Mucosa of gallbladder (tissue), 1 donor: Measurements from ENCODE around the gene PNPLA7. TPM values are rescaled to one million over a fixed set of nuclear protein-coding genes. Genes with fewer than 3 reads are reported as not detected.
"Not testable (repeated sequence)": the region's sequence is repeated elsewhere in the genome, so short reads cannot be mapped to it uniquely, and the experiment has no call there.

ENCODE experiments used
- DNase-seq: peaks from one replicate; pipeline ENCODE4 v3.0.0-alpha.2; 2020; ENCODE audit warnings: low spot score
- total RNA-seq: library from RNA; stranded (reverse); gene quantifications from one replicate; pipeline ENCODE4 v1.2.1, GENCODE V29; 2021
- donor health status: DM: no; HTN: no; CAD: no.

The PNPLA7 gene
- total RNA-seq, 1 donor from 2014 or later: 16.5 TPM

DNA sequence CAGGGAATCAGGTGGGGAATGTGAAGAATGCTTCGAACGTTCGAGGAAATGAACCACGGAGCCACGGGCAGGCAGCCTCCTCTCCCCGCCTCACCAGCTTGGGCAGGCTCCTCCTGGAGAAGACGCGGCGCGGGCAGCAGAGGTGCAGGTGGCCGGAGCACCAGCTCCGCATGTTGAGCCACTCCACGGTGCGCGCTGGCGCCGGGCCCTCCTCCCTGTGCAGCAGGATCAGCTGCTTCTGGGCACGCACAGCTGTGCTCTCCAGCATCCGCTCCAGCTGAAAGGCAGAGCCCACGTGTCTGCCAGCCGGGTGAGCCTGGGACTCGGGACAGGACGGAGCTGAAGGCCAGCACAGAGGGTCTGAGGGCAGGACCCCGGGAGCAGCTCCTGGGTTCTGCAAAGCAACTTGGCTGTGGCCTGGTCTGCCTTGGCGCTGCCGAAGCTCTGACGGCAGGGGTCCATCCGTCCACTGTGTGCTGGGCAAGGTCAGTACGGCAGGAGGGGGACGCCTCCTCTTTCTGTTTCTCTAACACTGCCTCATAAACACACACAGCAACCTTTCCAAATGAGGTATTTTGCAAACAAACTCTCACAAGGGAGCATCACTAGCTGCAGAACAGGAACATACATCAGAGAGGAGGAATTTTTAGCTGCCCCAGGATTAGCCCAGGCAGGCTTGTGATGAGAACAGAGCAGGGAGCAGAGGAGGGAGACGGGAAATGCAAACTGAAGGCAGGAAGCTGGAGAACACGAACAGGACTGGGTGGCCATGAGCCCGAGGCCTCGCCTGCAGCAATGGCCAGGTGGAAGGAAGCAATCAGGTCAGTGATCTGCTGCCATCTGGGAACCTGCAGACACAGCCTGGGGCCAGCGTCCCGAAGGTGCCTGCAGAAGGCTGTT, 71.0 kb downstream of the PNPLA7 start:
- no peak for DNase-seq

DNA sequence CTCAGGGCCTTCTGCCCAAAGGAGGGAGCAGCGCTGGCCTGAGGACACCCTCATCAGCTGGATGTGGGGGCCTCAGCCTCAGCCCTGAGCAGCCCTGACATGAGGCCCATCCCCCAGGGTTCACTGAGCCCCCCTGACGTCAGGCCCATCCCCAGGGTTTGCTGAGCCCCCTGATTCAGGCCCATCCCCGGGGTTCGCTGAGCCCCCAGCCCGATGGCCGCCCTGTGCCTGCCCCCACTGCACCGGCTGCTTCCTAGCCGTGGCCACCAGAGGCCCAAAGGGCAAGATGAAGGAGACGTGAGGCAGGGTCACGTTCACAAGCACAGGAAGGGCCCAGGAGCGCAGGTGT, 71.6 kb downstream of the PNPLA7 start:
- DNase-seq: no peak

DNA sequence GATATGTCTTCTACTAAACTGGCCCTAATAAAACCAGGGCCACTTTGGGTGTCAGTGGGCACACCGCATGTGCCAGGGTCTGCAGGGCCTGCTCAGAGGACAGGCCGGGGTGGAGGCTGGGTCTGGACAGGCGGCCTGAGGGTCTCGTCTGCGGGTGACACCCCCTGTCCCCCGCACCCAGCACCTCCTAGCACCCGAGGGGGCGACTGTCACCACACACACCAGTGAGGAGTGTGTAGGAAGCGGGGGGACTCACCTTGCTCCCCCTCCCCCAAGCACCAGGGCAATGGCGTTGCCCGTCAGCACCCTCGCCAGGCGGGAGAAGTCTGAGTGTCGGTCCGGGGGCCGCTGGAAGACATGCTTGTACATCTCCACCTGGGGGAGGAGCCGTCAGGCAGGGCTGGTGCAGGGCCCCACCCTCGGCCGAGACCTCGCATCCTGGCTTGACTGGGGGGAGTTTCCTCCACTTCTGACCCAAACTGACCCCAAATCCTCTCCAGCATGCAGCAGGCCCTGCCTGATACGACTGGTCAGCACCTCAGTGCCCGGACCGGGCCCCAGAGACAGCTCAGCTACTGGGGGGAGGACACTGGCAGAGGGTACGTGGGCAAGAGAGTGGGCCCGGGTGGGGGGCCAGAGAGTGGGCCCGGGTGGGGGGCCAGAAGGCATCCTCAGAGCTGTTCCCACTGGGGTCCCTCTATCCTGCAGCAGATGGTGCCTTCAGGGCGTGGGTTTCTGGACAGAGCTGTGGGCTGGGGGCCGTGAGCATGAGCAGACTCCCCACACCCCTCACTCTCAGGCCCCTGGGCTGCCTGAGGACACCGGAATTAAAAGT, 72.2 kb downstream of the PNPLA7 start:
- no peak for DNase-seq

DNA sequence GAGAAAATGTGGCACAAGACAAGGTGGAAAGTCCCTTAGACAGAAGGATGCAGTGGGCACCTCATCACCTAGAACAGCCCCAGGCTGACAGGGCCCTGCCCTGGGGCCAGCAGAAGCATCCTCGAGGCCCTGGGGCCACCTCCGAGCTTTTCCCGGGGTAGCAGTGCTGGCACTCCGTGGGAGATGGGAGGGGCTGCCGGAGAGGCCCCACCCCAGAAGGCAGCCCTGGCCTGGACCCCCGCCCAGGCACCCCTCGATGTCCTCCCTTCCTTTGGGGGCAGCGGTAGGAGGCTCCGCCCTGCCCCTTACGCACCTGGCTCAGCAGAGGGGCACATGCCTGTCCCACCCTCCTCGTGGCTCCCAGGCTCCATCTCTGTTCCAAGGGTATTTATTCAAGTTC, 73.3 kb downstream of the PNPLA7 start:
- DNase-seq: no peak

DNA sequence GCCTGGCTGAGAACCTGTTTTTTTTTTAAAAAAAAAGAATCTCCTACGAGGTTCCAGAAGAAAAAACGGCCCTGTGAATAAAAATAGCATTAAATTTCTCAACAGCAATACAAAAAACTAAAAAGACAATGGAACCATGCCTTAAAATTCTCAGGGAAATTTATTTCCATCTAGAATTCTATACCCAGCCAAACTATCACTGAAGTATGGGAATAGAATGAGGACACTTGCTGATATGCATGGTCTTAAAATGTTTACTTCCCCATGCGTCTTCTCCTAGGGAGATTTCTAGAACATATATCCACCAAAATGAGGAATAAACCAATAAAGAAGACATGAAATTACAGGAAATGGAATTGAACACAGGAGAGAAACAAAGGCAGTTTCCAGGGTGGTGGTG, 74.5 kb downstream of the PNPLA7 start:
- no peak for DNase-seq

DNA sequence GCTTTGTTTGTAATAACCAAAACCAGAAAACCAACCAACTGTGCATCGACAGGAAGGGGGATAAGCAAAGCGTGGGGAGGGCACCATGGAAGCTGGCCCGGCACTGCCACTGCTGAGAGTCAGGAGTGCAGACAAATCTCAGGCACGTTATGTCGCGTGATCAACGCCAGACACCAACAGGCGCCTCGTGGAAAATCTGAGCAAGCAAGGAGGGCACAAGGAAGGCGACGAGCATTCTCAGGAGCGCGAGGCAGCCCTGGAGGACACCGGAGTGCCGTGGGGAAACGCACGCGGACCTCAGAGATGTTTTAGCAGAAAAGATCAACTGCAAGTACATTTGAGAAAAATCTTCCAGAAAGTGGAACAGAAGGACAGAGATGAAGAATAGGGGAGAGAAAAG, 75.9 kb downstream of the PNPLA7 start:
- no peak for DNase-seq

DNA sequence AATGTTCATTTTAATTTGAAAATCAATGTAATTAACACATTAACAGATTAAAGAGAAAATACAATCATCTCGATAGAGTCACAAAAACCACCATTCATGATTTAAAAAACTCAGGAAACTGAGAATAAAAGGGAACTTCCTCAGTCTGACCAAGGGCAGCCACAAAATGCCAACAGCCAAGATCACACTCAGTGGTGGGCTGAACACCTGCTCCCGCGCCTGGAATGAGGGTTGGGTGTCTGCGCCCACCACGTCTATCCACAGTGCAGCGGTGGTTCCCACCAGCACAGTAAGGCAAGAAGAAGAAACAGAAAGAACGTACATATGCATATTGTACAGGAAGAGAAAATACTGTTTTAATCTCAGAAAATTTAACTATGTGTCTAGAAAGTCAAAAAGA, 79.4 kb downstream of the PNPLA7 start:
- DNase-seq: no peak

DNA sequence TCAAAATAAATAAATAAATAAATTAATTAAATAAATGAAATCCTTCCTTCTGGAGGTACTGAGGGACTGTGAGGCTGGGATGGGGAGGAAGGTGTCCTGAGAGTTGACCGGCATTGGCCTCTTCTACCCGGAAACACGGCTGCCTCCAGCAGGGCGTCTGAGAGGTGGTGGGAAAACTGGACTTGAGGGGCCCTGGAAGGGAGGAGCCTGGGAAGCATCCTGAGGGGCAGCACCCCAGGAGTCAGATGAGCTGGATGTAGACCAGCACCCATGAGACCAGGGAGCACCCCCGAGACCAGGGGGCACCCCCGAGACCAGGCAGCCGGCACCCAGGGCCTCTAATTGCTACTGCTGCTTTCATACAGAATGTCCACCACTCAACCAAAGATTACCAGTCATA, 82.3 kb downstream of the PNPLA7 start:
- no peak for DNase-seq

DNA sequence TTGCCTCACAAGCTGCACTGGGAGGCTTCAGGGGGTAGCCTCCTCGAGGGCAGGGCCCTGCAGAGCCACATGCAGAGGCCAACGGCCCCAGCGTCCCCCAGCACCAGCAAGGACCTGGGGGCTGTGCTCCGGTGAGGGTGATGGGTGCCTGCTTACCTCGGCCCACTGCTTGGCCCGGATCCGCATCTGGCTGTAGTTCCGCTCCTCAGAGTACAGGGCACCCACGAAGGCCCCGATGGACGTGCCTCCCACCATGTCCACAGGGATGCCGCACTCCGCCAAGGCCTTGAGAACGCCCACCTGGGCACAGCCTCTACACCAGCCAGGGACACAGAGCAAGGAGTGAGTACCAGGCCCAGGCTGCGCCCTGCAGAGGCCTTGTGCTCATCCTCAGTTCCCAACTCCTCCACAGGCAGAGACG, 83.0 kb downstream of the PNPLA7 start:
- DNase-seq: no peak

DNA sequence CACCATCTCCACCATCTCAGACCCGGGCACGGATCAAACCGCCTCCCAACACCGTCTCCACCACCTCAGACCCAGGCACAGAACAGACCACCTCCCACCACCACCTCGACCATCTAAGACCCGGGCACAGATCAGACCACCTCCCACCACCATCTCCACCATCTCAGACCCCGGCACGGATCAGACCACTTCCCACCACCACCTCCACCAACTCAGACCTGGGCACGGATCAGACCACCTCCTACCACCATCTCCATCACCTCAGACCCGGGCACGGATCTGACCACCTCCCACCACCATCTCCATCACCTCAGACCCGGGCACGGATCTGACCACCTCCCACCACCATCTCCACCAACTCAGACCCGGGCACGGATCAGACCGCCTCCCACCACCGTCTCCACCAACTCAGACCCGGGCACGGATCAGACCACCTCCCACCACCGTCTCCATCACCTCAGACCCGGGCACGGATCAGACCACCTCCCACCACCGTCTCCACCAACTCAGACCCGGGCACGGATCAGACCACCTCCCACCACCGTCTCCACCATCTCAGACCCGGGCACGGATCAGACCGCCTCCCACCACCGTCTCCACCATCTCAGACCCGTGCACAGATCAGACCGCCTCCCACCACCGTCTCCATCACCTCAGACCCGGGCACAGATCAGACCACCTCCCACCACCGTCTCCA, 83.7 kb downstream of the PNPLA7 start:
- DNase-seq: not testable (repeated sequence)

DNA sequence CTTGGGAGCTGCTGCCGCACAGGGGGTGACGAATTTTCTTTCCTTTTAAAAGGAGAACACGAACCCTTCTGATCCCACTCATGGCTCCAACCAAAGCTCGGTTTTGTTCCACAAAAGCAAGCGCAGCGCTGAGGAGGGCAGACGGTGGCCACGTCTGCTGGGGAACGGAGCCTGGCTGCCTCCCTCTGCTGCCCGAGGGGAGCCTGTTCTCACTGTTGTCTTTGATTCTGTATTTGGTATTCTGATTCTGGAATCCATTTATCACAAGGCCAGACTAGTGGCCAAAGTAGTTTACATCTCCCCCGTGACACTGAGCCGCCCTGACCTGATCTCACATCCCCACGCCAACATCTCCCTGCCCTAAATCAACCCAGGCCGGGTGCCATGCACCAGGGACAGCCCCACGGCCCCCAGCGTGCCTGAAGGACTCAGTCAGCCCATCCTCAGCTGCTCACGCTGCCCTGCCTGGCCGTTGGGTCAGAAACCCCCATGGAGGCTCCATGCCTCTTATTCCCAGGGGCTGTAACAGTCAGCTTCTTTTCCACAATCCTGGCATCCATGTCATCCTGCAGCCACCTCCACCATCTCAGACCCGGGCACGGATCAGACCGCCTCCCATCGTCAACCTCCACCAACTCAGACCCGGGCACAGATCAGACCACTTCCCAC, 84.3 kb downstream of the PNPLA7 start:
- DNase-seq: no peak

DNA sequence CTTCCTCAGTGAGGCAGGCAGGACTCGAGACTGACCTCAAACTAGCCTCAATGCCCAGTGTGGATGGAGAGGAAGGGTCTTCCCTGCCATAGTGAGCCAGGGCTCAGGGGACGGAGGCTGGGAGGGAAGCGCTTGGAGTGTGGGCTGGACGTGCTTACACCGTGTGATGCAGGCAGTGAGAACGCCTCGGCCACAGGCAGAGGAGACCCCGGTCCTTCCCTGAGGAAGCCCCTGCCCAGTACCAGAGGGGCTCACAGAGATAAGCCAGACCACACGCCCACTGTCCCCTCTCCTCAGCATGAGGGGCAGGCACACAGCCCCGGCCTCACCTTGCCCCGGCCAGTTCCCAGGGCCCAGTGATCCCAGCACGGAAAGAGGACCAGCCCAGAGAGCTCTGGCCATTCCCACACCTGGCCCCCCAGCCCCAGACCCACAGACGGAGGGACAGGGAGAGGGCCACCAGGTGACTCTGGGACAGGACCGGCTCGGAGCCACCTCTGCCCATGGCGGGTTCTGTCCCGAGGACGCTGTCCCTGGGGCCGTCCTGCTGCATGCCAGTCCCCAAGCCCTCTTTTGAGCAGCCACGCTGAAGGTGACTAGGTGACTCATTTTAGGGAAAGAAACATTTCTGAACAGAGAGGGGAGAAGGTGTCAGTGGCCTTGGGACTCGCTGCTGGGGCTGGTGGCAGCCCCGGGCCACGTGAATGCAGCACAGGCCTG, 85.0 kb downstream of the PNPLA7 start:
- DNase-seq: no peak

DNA sequence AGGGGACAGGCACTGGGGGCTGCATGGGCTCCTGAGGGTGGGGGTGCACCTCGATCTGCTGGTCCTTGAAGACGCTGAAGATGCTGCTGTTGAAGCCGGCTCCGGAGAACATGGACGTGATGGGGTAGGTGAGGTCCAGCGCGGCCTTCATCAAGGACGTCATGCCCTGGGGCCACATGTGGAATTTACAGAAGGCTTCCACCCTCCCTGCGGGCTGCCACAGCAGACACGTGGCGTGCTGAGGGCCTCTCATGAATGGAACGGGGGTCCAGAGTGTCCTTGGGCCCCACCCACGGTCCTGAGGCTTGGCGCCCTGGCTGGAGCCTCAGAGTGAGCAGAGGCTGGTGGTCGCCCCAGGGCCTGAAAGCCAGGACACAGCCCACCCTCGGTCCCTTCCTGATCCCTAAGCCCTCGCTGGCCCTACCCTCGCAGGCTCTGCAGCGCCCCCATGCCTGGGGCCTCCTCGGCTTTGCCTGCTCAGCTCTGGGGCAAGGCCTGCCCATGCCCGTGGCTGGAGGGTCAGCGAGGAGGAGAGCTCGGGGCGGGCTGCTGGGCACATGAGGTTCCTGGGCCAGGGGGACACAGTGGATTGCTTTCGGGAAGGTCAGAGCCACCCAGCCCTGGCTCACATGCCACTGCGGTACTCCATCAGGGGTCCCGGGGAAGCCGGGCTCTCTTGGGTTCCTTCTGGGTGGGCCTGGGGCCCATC, 85.8 kb downstream of the PNPLA7 start:
- no peak for DNase-seq

DNA sequence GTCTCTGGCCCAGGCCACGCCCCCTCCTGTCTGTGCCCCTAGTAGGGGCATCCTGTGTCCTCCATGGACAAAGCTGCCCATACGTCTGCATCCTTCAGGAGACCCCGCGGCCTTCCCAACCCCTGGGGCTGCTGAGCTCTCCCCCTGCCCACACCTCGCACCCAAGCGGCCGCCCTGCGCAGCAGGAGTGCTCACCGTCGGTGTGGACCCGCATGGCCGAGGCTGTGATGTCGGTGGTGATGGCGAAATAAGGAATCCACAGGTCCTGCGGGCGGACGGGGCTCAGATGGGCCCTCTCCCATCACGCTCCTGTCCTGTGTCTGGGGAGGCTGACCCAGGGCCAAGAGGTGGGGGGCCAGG, 86.3 kb downstream of the PNPLA7 start:
- DNase-seq: no peak

DNA sequence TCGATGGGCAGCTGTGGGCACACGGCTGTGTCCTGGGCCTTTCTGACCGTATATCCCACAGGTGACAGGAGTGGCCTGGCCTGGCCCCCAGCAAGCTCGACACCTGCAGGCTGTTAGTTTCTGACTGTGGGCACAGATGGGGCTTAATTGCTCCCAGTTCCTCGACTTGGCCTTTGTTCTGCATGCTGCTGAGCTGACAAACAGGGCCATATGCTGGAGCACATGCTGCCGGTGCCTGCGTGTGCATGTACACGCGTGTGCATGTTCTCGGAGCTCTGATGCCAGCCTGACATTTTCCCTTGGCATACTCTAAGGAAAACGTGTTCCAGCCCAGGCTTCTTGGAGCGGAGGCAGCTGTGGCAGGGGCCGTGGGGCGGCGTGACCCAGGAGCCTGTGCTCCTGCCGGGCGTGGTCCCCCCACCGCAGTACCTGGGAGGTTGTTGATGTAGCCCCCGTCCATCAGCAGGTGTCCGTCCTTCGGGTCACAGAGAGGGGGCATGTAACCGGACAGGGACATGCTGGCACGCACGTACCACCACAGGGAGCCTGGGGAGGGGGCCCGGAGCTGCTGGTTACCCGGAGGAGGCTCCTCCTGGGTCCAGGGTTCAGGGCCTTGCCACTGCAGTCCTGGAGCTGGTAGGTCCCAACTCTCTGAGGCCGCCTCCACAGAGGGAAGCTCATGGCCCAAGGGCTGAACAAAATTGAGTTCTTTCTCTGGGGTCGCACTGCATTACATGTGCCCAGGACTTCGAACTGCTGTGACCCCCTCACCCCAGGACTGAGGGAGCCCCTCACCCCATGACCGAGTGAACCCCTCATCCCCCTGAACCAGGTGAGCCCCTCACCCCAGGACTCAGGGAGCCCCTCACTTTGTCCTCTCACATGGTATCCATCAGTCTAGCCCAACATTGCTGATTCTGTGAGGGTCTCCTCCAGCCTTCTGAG, 86.9 kb downstream of the PNPLA7 start:
- no peak for DNase-seq

DNA sequence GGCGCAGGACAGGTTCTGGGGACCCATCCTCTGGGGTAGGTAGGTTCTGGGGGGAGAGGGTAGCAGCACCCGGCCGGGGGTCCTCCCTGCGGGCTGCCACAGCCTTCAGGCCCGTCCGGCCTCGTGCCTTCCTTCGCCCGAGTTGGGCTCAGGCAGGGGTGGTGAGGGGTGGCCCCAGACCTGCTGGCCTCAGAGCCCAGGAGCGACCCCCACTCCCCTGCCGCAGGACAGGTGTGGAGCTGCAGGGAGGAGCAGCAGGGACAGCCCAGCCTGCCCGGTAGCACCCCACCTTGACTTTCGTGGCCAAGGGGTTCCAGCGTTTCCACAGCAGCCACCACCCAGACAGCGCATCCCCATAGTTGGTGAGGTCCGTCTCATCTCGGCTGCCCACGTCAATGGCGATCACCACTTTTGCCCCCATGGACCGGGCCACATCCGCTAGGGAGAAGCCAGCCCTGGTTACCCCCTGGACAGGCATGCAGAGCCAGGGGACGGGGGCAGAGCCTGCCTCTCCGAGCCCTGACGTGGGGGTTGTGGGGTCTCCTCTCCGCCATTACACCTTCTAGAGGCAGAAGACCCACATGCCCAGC, 87.7 kb downstream of the PNPLA7 start:
- no peak for DNase-seq

DNA sequence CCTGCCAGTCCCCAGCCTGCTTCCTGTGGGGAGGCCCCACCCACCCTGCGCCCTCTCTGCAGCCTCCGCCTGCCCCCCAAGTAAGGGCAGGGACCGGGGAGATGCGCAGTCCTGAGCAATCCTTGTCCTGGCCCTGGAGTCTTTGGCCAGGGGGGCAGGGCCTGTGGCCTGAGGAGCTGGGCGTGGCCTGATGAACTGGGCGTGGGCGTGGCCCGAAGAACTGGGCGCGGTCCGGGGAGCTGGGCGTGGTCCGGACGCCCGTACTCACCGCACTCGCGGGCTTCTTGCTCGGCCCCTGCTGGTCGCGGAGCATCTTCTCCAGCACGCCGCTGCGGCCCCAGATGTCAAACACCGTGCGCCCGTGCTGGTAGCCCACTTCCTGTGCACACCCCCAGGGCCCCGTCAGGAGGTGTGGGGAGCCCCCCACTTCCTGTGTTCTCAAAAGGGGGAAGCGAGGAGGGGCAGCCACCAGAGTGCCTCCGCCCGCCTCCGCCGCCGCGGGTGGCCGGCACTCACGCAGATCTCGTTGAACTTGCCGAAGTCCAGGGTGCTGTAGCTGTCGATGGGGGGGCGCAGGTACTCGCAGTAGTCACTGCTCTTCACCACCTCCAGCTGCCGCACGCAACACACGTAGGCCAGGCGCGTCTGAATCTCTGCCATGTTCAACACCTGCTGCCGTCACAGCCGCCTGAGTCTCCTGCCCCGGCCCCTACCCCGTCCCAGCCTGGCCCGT, 88.4 kb downstream of the PNPLA7 start:
- DNase-seq: no peak

DNA sequence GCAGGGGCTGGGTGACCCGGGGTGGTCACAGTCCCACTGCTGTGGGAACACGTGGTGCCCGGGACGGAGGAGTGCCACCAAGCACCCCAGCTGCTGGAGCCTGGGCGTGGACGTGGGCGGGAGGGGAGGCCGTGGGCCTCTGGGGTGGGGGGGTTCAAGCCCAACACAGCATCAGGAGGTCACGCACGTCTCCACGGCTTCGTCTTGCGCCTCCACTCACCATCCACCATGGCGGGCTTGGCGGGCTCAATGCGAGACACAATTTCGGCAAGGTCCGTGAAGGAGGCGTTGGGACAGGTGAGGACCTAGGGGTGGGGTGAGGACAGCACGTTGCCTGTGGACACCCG, 88.9 kb downstream of the PNPLA7 start:
- no peak for DNase-seq
